ENCODE results near the gene BLM.

The BLM gene

DNA sequence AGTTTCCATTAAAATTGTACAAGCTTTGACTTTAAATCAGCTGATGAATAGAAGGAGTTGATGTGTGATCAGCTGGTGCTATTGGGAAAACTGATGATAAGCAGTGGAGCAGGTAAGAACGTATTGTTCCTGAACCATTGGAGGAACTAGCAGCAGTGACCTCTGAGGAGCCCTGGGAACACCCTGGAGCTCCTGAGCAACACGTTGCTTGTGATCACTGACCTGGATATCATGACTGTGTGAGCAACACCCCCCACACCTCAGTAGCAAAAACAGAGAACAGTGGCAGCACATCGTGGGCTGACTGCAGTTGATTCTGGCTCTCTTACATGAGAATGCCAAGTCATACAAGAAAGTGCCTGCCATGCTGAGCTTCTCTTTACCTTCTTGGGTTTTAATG, 72.9 kb downstream of the BLM start:
- TF ChIP-seq, protein P1, sequence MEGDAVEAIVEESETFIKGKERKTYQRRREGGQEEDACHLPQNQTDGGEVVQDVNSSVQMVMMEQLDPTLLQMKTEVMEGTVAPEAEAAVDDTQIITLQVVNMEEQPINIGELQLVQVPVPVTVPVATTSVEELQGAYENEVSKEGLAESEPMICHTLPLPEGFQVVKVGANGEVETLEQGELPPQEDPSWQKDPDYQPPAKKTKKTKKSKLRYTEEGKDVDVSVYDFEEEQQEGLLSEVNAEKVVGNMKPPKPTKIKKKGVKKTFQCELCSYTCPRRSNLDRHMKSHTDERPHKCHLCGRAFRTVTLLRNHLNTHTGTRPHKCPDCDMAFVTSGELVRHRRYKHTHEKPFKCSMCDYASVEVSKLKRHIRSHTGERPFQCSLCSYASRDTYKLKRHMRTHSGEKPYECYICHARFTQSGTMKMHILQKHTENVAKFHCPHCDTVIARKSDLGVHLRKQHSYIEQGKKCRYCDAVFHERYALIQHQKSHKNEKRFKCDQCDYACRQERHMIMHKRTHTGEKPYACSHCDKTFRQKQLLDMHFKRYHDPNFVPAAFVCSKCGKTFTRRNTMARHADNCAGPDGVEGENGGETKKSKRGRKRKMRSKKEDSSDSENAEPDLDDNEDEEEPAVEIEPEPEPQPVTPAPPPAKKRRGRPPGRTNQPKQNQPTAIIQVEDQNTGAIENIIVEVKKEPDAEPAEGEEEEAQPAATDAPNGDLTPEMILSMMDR (IDR thresholded peaks at IDR 0.05; ENCODE audit: insufficient read depth, missing control alignments): no peak
- DNase-seq (ENCODE audit: insufficient read length, low spot score) (no peak), FAIRE-seq (no peak)

DNA sequence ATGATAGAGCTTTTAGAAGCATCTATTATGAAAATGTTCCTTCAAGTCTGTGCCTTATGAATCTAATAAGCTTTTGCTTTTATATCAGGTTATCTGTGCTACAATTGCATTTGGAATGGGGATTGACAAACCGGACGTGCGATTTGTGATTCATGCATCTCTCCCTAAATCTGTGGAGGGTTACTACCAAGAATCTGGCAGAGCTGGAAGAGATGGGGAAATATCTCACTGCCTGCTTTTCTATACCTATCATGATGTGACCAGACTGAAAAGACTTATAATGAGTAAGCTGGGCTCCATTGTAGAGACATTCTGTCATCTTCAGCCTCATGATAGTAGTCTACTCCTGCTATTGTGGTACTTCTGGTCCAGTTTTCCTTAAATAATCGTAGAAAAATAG, 73.4 kb downstream of the BLM start:
- DNase-seq (ENCODE audit: insufficient read length, low spot score): no peak
- FAIRE-seq: no peak

DNA sequence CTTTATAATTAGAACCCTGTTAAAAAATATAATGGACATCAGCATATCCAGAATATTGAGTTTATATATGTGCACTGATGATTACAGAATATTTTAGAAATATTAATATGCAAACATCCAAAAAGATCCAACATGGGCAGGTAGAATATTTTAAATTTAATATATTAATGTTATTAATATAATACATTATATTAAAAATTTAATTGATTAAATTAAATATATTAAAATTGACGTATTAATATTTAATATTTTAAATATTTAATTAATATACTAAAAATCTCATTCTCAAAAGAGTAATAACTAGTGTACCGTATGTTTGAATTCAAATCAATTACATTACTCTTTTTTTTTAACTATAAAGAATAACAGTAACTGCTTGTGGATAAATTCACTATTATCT, 77.4 kb downstream of the BLM start:
- no peak for DNase-seq (ENCODE audit: insufficient read length, low spot score)
- no peak for FAIRE-seq
- TF ChIP-seq, protein P1 (IDR thresholded peaks at IDR 0.05; ENCODE audit: insufficient read depth, missing control alignments): no peak

More for the DNA sequence above, 73.4 kb downstream of the BLM start:
- TF ChIP-seq, protein P1 (IDR thresholded peaks at IDR 0.05; ENCODE audit: insufficient read depth, missing control alignments): no peak

DNA sequence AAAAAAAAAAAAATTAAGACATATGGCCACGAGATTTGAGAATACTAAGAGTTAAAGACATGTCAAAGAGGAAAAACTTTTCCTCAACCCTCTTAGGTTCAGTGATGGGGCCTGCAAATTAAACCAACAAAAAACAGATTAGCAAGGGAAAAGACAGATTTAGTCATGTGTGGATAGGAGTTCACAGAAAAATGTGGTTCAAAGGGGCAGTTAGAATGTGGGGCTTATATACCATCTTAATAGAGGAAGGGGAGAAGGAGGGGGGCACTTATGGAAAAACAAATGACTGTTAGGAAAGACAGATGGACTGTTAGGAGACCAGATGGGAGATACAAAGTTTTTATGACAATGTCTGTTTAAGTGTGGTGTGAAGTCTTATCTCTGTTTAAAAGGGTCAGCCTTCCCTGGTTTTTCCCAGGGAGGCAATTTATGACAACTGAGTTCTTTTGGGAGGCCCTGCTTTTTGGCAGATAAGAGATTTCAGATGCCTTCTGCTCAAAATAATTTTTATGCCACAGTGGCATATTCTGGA, 82.6 kb downstream of the BLM start:
- no peak for DNase-seq (ENCODE audit: insufficient read length, low spot score)
- TF ChIP-seq, protein P1 (IDR thresholded peaks at IDR 0.05; ENCODE audit: insufficient read depth, missing control alignments): no peak
- FAIRE-seq: no peak

DNA sequence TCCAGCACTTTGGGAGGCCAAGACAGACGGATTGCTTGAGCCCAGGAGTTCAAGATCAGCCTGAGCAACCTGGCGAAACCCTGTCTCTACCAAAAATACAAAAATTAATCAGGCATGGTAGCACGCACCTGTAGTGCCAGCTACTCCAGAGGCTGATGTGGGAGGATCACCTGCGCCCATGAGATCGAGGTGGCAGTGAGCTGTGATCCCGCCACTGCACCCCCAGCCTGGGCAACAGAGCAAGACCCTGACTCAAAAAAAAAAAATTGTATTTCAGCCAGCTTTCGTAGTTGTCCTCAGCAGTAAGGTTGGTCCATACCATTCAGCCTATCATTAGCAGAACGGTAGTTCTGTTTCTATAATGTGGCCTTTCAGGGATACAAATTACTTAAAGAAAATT, 84.7 kb downstream of the BLM start:
- FAIRE-seq (no peak), DNase-seq (ENCODE audit: insufficient read length, low spot score) (no peak)
- TF ChIP-seq, protein P1 (IDR thresholded peaks at IDR 0.05; ENCODE audit: insufficient read depth, missing control alignments): no peak

DNA sequence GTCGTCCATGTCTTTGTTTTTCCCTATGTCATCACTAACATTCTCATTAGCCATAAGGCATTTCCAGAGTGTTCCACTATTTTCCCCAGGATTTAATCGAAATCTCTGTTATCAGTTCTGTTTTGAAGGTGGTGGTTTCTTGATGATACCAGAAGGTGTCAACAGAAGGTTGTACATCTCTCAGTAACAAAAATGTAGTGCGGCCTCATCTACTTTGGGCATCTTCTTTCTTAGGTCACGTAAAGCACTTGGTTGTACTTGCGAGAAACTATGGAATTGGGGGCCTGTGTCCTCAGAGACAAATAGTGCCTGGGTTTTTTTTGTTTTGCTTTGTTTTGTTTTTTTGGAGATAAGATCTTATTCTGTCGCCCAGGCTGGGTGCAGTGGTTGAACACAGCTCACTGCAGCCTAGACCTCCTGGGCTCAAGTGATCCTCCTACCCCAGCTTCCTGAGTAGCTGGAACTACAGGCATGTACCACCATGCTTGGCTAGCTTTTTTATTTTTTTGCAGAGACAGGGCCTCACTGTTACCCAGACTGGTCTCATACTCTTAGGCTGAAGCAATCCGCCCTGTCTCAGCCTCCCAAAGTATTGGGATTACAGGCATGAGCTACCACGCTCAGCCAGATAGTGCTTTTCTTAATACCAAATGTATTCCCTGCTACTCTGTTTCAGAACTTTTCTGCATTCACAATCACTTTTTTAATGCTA, 90.1 kb downstream of the BLM start:
- DNase-seq (ENCODE audit: insufficient read length, low spot score) (no peak), FAIRE-seq (no peak)
- TF ChIP-seq, protein P1 (IDR thresholded peaks at IDR 0.05; ENCODE audit: insufficient read depth, missing control alignments): no peak

DNA sequence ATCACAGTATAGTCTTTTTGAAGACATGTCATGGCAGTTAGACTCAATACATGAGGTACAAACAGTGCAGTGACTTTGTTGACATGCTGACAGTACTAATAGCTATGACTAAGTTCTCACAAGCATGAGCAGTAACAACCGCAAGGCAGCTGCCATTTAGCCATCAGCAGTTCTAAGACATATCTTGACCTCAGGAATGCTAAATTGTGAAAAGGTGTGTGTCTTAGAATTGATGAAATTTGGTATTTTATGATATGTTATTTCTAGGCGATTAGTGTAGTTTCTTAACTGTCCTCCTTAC, 90.6 kb downstream of the BLM start:
- DNase-seq (ENCODE audit: insufficient read length, low spot score) (no peak), FAIRE-seq (no peak)
- TF ChIP-seq, protein P1 (IDR thresholded peaks at IDR 0.05; ENCODE audit: insufficient read depth, missing control alignments): no peak
